ENCODE data around the gene TIA1. TPM values are rescaled to one million over a fixed set of nuclear protein-coding genes. Genes with fewer than 3 reads are reported as not detected.

TIA1 gene
- total RNA-seq, 3 donors from 2014 or later (not counting 1 experiment from before 2014, with no cell fraction given): 76.9 to 113 (median 93.2) TPM

DNA sequence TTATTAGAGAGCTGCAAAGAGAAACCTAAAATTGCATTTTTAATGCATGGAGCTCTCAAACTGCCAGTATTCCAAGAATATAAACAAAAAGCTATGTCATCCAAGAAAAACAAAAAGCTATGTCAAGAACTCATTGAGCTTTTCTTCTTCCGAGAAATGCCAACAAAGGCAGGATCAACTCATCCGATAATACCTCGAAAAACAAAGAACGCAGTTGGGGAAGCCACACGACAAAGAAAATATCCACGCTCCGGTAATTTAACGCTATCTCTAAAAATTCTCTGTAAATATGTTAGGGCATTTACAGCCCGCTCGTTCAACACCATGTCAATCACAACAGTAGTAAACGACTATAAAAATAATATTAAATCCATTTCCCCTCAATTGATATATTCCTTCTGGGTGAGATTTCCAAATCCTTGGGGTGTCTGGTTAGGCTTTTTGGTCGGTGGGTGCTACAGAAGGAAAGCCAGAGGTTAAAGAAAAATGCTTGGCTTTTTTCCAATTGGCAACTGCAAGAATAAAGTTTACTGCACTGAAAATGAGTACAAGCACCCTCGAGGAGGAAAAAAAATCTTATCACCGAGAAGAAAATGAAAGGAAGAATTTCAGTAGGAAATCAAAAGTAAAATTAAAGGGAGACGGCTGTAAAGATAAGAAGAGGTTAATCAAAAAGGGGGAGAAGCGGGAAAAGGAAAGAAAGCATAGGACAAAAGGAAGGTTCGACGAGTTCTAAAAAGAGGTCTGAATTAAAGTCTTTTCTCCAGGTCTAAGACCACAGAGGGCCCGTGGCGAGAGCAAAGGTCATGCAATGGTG, 856 bp downstream of the TIA1 start:
- intact Hi-C loops (cut with micrococcal nuclease): loop anchor here (1.0 kb wide), 3 partner anchors 46 to 332 kb away; partner anchors contain the start of genes C2orf42, MXD1 and SNRPG
- H3K9me3 Mint-ChIP-seq: no peaks in the 10 kb centered on the region
- H3K4me1 Mint-ChIP-seq: peaks cover 42 to 48% of the 10 kb centered on the region in 2 donors
- no peaks in the 10 kb centered on the region for H3K36me3 ChIP-seq (ENCODE audit: control insufficient read depth, insufficient read depth, low read length)
- ATAC-seq (no peak), DNase-seq (no peak)
- peak overlapping the region; percentile 85 for H3K4me3 ChIP-seq (ENCODE audit: low read length)
- H3K27ac ChIP-seq (ENCODE audit: low read length): peak overlapping the region; percentile 92
- H3K9me3 ChIP-seq (ENCODE audit: control insufficient read depth, insufficient read depth, low read length): no peaks in the 10 kb centered on the region
- peak overlapping the region; percentile 98 for H3K4me3 Mint-ChIP-seq
- H3K4me1 ChIP-seq (ENCODE audit: control insufficient read depth, insufficient read depth, low read length): peaks cover 9% of the 10 kb centered on the region
- peak overlapping the region; percentile 91 to 98 for H3K27ac Mint-ChIP-seq
- no peaks in the 10 kb centered on the region for H3K27me3 Mint-ChIP-seq (ENCODE audit: low read depth in 2 of 2)
- TF ChIP-seq, protein P1, sequence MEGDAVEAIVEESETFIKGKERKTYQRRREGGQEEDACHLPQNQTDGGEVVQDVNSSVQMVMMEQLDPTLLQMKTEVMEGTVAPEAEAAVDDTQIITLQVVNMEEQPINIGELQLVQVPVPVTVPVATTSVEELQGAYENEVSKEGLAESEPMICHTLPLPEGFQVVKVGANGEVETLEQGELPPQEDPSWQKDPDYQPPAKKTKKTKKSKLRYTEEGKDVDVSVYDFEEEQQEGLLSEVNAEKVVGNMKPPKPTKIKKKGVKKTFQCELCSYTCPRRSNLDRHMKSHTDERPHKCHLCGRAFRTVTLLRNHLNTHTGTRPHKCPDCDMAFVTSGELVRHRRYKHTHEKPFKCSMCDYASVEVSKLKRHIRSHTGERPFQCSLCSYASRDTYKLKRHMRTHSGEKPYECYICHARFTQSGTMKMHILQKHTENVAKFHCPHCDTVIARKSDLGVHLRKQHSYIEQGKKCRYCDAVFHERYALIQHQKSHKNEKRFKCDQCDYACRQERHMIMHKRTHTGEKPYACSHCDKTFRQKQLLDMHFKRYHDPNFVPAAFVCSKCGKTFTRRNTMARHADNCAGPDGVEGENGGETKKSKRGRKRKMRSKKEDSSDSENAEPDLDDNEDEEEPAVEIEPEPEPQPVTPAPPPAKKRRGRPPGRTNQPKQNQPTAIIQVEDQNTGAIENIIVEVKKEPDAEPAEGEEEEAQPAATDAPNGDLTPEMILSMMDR (IDR thresholded peaks at IDR 0.05): no peak
- peaks cover 5% of the 10 kb centered on the region for H3K36me3 Mint-ChIP-seq
- WGBS (ENCODE audit: insufficient coverage): 0% methylated on average over 17 of the region's 20 CpGs
- H3K27me3 ChIP-seq (ENCODE audit: control insufficient read depth, insufficient read depth, low read length): no peaks in the 10 kb centered on the region

DNA sequence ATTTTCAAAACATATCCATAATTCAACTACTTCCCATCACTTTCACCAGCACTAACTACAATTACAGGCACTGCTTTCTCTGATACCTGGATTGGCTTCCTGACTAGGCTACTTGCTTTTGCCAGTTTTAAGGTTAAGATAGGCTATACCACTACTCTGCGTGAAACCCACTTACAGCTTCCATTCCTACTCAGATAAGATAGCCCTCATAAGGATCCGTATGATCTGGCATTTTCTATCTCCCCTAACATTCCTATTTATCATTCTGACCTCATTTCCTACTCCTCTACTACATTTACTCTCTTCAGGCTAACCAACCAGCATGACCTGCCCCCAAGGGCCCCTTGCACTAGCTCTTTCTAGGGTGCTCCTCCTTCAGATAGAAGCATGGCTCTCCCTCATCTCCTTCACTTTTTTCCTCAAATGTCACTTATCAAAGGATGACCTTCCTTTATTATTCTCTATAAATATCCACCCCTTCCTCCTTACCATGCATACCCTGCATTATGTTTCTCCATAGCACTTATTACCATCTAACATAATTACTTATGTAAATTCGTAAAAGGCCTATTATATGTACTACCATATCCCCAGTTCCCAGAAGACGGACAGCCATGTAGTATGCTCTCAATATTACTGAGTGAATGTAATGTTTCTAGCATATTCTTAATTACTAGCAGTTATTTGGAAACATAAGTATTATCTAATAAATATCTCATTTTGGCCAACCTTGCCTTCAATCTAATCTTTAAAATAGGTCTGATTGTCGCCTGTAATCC, 4.4 kb downstream of the TIA1 start:
- H3K9me3 ChIP-seq (ENCODE audit: control insufficient read depth, insufficient read depth, low read length): no peaks in the 10 kb centered on the region
- intact Hi-C loops (cut with micrococcal nuclease): no loop called here
- H3K4me1 ChIP-seq (ENCODE audit: control insufficient read depth, insufficient read depth, low read length): peaks cover 13% of the 10 kb centered on the region
- H3K27me3 ChIP-seq (ENCODE audit: control insufficient read depth, insufficient read depth, low read length): no peaks in the 10 kb centered on the region
- peaks cover 9% of the 10 kb centered on the region for H3K36me3 ChIP-seq (ENCODE audit: control insufficient read depth, insufficient read depth, low read length)
- Mint-ChIP-seq H3K4me3 (peak overlapping the region; percentile 25), H3K4me1 (peaks cover 59 to 62% of the 10 kb centered on the region in 2 donors), H3K27ac (peak overlapping the region; percentile 1 to 7), H3K9me3 (no peaks in the 10 kb centered on the region), H3K36me3 (peaks cover 5% of the 10 kb centered on the region), H3K27me3 (ENCODE audit: low read depth in 2 of 2) (no peaks in the 10 kb centered on the region)
- ATAC-seq (no peak), DNase-seq (no peak)
- 89% methylated on average over 4 of the region's 5 CpGs for WGBS (ENCODE audit: insufficient coverage)
- no peak overlapping the region for H3K27ac ChIP-seq (ENCODE audit: low read length)
- TF ChIP-seq, protein P1 (IDR thresholded peaks at IDR 0.05): no peak
- H3K4me3 ChIP-seq (ENCODE audit: low read length): no peak overlapping the region

DNA sequence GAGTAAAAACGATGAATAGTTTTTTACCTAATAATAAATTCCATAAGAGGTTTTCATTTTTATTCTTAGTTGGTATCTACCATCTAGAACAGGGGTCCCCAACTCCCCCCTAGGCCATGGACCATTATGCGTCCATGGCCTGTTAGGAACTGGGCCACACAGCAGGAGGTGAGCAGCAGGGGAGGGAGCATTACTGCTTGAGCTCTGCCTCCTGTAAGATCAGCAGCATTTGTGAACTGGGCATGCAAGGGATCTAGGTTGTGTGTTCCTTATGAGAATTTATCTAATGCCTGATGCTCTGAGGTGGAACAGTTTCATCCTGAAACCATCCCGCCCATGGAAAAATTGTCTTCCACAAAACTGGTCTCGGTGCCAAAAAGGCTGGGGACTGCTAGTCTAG, 5.9 kb downstream of the TIA1 start:
- Histone ChIP-seq H3K27ac (ENCODE audit: low read length) (no peak overlapping the region), H3K36me3 (ENCODE audit: control insufficient read depth, insufficient read depth, low read length) (peaks cover 9% of the 10 kb centered on the region), H3K4me1 (ENCODE audit: control insufficient read depth, insufficient read depth, low read length) (peaks cover 13% of the 10 kb centered on the region), H3K9me3 (ENCODE audit: control insufficient read depth, insufficient read depth, low read length) (no peaks in the 10 kb centered on the region), H3K4me3 (ENCODE audit: low read length) (no peak overlapping the region), H3K27me3 (ENCODE audit: control insufficient read depth, insufficient read depth, low read length) (no peaks in the 10 kb centered on the region)
- intact Hi-C loops (cut with micrococcal nuclease): no loop called here
- Mint-ChIP-seq H3K27me3 (ENCODE audit: low read depth in 2 of 2) (no peaks in the 10 kb centered on the region), H3K36me3 (no peaks in the 10 kb centered on the region), H3K9me3 (no peaks in the 10 kb centered on the region), H3K4me1 (peaks cover 48 to 51% of the 10 kb centered on the region in 2 donors), H3K27ac (peak overlapping the region; percentile 36 to 80), H3K4me3 (no peak overlapping the region)
- TF ChIP-seq, protein P1 (IDR thresholded peaks at IDR 0.05): no peak
- WGBS (ENCODE audit: insufficient coverage): 95% methylated on average over 3 of the region's 4 CpGs
- ATAC-seq: no peak
- DNase-seq: no peak

All from natural killer cell (primary cell).